Breast epithelium (tissue), 3 donors: Measurements from ENCODE around the gene POLA1.

ENCODE experiments used
- POLR2A ChIP-seq: fragments of 450-650 bp; IDR thresholded peaks from one replicate; pipeline ENCODE4 v1.6.1; 2016; ENCODE audit warnings: antibody characterized with exemption, mild to moderate bottlenecking, moderate library complexity
- TF ChIP-seq, protein P1 (sequence below), 3 donors: fragments of 450-650 bp; IDR thresholded peaks; one replicate each; pipeline ENCODE4 v1.5.1; 2016 to 2017; ENCODE audit warnings: antibody characterized with exemption in 3 of 3, mild to moderate bottlenecking in 3 of 3, moderate library complexity in 3 of 3

DNA sequence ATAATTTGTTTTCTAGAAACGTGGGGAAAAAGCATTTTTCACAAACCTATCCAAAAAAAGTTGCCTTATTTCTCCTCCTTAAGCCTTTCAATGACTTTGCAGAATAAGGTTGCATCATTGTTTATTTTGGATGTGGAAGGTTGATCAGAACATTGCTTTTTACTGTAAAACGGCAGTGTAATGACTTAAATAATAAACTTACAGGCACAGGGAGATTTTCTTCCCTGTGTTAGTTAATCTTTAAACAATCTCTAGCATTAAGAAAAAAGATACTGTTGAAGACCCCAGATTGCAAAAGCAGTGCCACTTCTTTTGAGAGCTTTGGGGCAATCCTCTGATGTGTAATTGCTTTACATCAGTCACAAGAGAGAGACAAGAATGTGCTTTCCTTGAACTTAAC is 168.6 kb downstream of the POLA1 start:
- TF ChIP-seq, protein P1, sequence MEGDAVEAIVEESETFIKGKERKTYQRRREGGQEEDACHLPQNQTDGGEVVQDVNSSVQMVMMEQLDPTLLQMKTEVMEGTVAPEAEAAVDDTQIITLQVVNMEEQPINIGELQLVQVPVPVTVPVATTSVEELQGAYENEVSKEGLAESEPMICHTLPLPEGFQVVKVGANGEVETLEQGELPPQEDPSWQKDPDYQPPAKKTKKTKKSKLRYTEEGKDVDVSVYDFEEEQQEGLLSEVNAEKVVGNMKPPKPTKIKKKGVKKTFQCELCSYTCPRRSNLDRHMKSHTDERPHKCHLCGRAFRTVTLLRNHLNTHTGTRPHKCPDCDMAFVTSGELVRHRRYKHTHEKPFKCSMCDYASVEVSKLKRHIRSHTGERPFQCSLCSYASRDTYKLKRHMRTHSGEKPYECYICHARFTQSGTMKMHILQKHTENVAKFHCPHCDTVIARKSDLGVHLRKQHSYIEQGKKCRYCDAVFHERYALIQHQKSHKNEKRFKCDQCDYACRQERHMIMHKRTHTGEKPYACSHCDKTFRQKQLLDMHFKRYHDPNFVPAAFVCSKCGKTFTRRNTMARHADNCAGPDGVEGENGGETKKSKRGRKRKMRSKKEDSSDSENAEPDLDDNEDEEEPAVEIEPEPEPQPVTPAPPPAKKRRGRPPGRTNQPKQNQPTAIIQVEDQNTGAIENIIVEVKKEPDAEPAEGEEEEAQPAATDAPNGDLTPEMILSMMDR (IDR thresholded peaks at IDR 0.05): no peak
- no peak for TF ChIP-seq POLR2A
